Colonic mucosa (tissue), 4 donors: ENCODE data around the gene BACE2. TPM values are rescaled to one million over a fixed set of nuclear protein-coding genes. Genes with fewer than 3 reads are reported as not detected.

Source experiments
- DNase-seq: peaks from one replicate; pipeline ENCODE4 v3.0.0-alpha.2; 2020
- H3K27ac ChIP-seq: fragments of 200-600 bp; one replicate; pipeline ENCODE4 v1.8.0; 2021
- H3K27me3 ChIP-seq: fragments of 200-600 bp; one replicate; pipeline ENCODE4 v1.8.0; 2021
- H3K36me3 ChIP-seq: fragments of 200-600 bp; one replicate; pipeline ENCODE4 v1.8.0; 2021
- H3K4me1 ChIP-seq: fragments of 200-600 bp; one replicate; pipeline ENCODE4 v1.8.0; 2021; ENCODE audit warnings: mild to moderate bottlenecking
- H3K4me3 ChIP-seq: fragments of 200-600 bp; one replicate; pipeline ENCODE4 v1.8.0; 2021
- H3K9ac ChIP-seq, 2 donors: one replicate each; pipeline ENCODE4 v1.7.0; 2013; ENCODE audit warnings: control low read depth in 2 of 2, low read depth in 2 of 2, low read length in 2 of 2
- H3K9me3 ChIP-seq: fragments of 200-600 bp; one replicate; pipeline ENCODE4 v1.8.0; 2021
- CTCF ChIP-seq: fragments of 200-600 bp; IDR thresholded peaks from one replicate; pipeline ENCODE4 v1.8.0; 2022; ENCODE audit warnings: antibody characterized with exemption, mild to moderate bottlenecking
- intact Hi-C: fragments of 100-400 bp; cut with DNase I; formaldehyde crosslinking; loops from one replicate; pipeline ENCODE4 v1.14.1; 2022
- total RNA-seq, 2 donors: library from RNA; stranded (reverse); fragmentation: NEBNext Ultra II Directional in 1 of 2; extraction: Animal tissue kit (Norgen Biotek cat#: 25700) in 1 of 2; gene quantifications; one replicate each; pipeline ENCODE4 v1.2.1, GENCODE V29; 2021
- donor health status: healthy.
- donor health status: DM: no; HTN: no; CAD: no.
- donor health status: DM: no; HTN: no; CAD: no.

BACE2 gene
- total RNA-seq, 2 donors from 2014 or later = 69.5 to 80.2 TPM

- no peak for TF ChIP-seq CTCF
- H3K27me3 ChIP-seq = no peaks in the 10 kb centered on the region
Measured at GRCh38 chr21:41161428-41161827, 6.5 kb upstream of the BACE2 start.

GRCh38 chr21:41162096-41162495 lies 5.9 kb upstream of the BACE2 start:
- Histone ChIP-seq H3K36me3 (no peaks in the 10 kb centered on the region), H3K4me1 (no peaks in the 10 kb centered on the region), H3K9ac (no peak overlapping the region), H3K27me3 (no peaks in the 10 kb centered on the region), H3K9me3 (no peaks in the 10 kb centered on the region), H3K4me3 (no peak overlapping the region), H3K27ac (no peak overlapping the region)
- no peak for DNase-seq
- no peak for TF ChIP-seq CTCF
- intact Hi-C loops = no loop called here

More at GRCh38 chr21:41161428-41161827, 6.5 kb upstream of the BACE2 start:
- H3K4me1 ChIP-seq = no peaks in the 10 kb centered on the region
- no peak overlapping the region for H3K9ac ChIP-seq
- H3K36me3 ChIP-seq = no peaks in the 10 kb centered on the region
- no peak for DNase-seq
- H3K4me3 ChIP-seq = no peak overlapping the region
- no peak overlapping the region for H3K27ac ChIP-seq
- intact Hi-C loops = no loop called here
- no peaks in the 10 kb centered on the region for H3K9me3 ChIP-seq

- DNase-seq = no peak
- Histone ChIP-seq H3K27me3 (no peaks in the 10 kb centered on the region), H3K9ac (no peak overlapping the region), H3K4me1 (no peaks in the 10 kb centered on the region), H3K4me3 (no peak overlapping the region), H3K36me3 (no peaks in the 10 kb centered on the region), H3K27ac (no peak overlapping the region), H3K9me3 (no peaks in the 10 kb centered on the region)
- intact Hi-C loops = no loop called here
- TF ChIP-seq CTCF = no peak
Measured at GRCh38 chr21:41163091-41163490, 4.9 kb upstream of the BACE2 start.

GRCh38 chr21:41164052-41164451 lies 3.9 kb upstream of the BACE2 start:
- H3K9me3 ChIP-seq = no peaks in the 10 kb centered on the region
- H3K27me3 ChIP-seq = no peaks in the 10 kb centered on the region
- H3K9ac ChIP-seq = no peak overlapping the region
- H3K27ac ChIP-seq = no peak overlapping the region
- H3K4me3 ChIP-seq = no peak overlapping the region
- H3K4me1 ChIP-seq = no peaks in the 10 kb centered on the region
- intact Hi-C loops = no loop called here
- TF ChIP-seq CTCF = no peak
- H3K36me3 ChIP-seq = no peaks in the 10 kb centered on the region
- DNase-seq = no peak

- Histone ChIP-seq H3K9me3 (no peaks in the 10 kb centered on the region), H3K9ac (peak overlapping the region in 1 of 2 donors; percentile 46), H3K27me3 (no peaks in the 10 kb centered on the region), H3K27ac (peak overlapping the region; percentile 69), H3K4me3 (no peak overlapping the region), H3K4me1 (no peaks in the 10 kb centered on the region), H3K36me3 (no peaks in the 10 kb centered on the region)
- DNase-seq = peak; percentile 80
- no peak for TF ChIP-seq CTCF
- intact Hi-C loops = no loop called here
Measured at GRCh38 chr21:41164981-41165655, 2.8 kb upstream of the BACE2 start.
